Loucy (cell line): ENCODE measurements around the gene UQCRC1.

ENCODE experiments used
- H2AFZ ChIP-seq: fragments of 200-600 bp; sonication (generic); 2 replicates; pipeline ENCODE4 v1.6.0; 2016; ENCODE audit warnings: antibody characterized with exemption, mild to moderate bottlenecking, low read length, moderate library complexity
- H3F3A ChIP-seq: fragments of 200-600 bp; 2 replicates; pipeline ENCODE4 v1.6.0; 2016; ENCODE audit warnings: antibody characterized with exemption, low read depth, mild to moderate bottlenecking
- H3K27me3 ChIP-seq: fragments of 200-600 bp; sonication (generic); 2 replicates; pipeline ENCODE4 v1.6.1; 2014; ENCODE audit warnings: low read length, mild to moderate bottlenecking; ENCODE audit not compliant: insufficient read depth, poor library complexity, severe bottlenecking
- H3K36me3 ChIP-seq: fragments of 200-600 bp; sonication (generic); 2 replicates; pipeline ENCODE4 v1.6.1; 2016; ENCODE audit warnings: low read length; ENCODE audit not compliant: insufficient read depth
- H3K4me1 ChIP-seq: fragments of 200-600 bp; sonication (generic); 2 replicates; pipeline ENCODE4 v1.5.1; 2014; ENCODE audit warnings: low read length, mild to moderate bottlenecking; ENCODE audit not compliant: insufficient read depth, poor library complexity, severe bottlenecking
- H3K4me2 ChIP-seq: fragments of 200-600 bp; sonication (generic); 2 replicates; pipeline ENCODE4 v1.6.0; 2014; ENCODE audit warnings: antibody characterized with exemption, low read length, low read depth, mild to moderate bottlenecking; ENCODE audit not compliant: poor library complexity, severe bottlenecking
- H3K4me3 ChIP-seq: fragments of 200-600 bp; sonication (generic); 2 replicates; pipeline ENCODE4 v1.5.1; 2014; ENCODE audit warnings: low read length, mild to moderate bottlenecking, mixed read lengths; ENCODE audit not compliant: poor library complexity, severe bottlenecking
- H3K79me2 ChIP-seq: fragments of 200-600 bp; sonication (generic); 2 replicates; pipeline ENCODE4 v1.6.1; 2014; ENCODE audit warnings: low read length; ENCODE audit not compliant: insufficient read depth
- H3K9ac ChIP-seq: fragments of 200-600 bp; sonication (generic); 2 replicates; pipeline ENCODE4 v1.6.0; 2014; ENCODE audit warnings: mild to moderate bottlenecking, low read depth, low read length, moderate library complexity; ENCODE audit not compliant: poor library complexity, severe bottlenecking
- H3K9me2 ChIP-seq: fragments of 200-600 bp; sonication (generic); replicated peaks from 2 replicates; pipeline ENCODE4 v1.6.1; 2016; ENCODE audit warnings: low read depth, low read length, mixed read lengths
- H3K9me3 ChIP-seq: fragments of 200-600 bp; sonication (generic); 2 replicates; pipeline ENCODE4 v1.6.1; 2014; ENCODE audit warnings: mild to moderate bottlenecking, antibody characterized with exemption, low read length, low read depth; ENCODE audit not compliant: insufficient read depth
- H4K20me1 ChIP-seq: fragments of 200-600 bp; sonication (generic); 2 replicates; pipeline ENCODE4 v1.6.0; 2014; ENCODE audit warnings: antibody characterized with exemption, low read length, mild to moderate bottlenecking; ENCODE audit not compliant: insufficient read depth, poor library complexity, severe bottlenecking
- CTCF ChIP-seq: fragments of 200-600 bp; sonication (generic); conservative IDR thresholded peaks from 2 replicates; pipeline ENCODE4 v1.5.1; 2014; ENCODE audit warnings: mild to moderate bottlenecking, antibody characterized with exemption, low read length
- EZH2phosphoT487 ChIP-seq: fragments of 200-600 bp; IDR thresholded peaks from 2 replicates; pipeline ENCODE4 v1.6.1; 2018; ENCODE audit warnings: antibody characterized with exemption, mild to moderate bottlenecking, moderate library complexity, borderline replicate concordance

The UQCRC1 gene

DNA sequence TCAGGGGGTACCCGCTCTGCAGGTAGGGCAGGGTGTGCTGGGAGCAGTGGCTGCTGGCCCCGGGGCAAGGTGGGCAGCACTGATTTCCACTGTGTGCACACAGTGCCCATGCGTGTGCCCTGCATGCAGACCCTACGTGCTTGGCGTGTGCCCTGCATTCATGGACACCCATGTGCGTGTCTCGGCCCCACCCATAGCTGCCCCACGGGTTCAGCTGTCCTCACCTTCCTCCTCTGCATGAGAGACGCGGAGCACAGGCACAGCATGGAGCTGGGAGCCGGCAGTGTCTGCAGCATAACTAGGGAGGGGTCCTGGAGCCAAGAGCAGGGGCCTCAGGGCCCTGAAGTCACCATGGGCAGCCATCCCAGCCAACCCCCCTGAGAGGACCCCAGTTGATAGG lies 44.3 kb downstream of the UQCRC1 start:
- H3K36me3 ChIP-seq, result no peaks in the 10 kb centered on the region
- no peaks in the 10 kb centered on the region for H3K9me2 ChIP-seq
- H2AFZ ChIP-seq, result no peak overlapping the region
- no peaks in the 10 kb centered on the region for H3K79me2 ChIP-seq
- H3K4me3 ChIP-seq, result no peak overlapping the region
- H3K4me2 ChIP-seq, result no peak overlapping the region
- no peaks in the 10 kb centered on the region for H3K27me3 ChIP-seq
- no peak for TF ChIP-seq CTCF
- no peak for TF ChIP-seq EZH2phosphoT487
- H3K9ac ChIP-seq, result no peak overlapping the region
- no peaks in the 10 kb centered on the region for H3K9me3 ChIP-seq
- H3F3A ChIP-seq, result no peaks in the 10 kb centered on the region
- H4K20me1 ChIP-seq, result no peaks in the 10 kb centered on the region
- peaks cover 32% of the 10 kb centered on the region for H3K4me1 ChIP-seq

GRCh38 chr3:48564667-48565066 lies 44.8 kb downstream of the UQCRC1 start:
- Histone ChIP-seq H3K4me1 (peaks cover 37% of the 10 kb centered on the region), H3K9me3 (no peaks in the 10 kb centered on the region), H3K27me3 (no peaks in the 10 kb centered on the region), H3K4me3 (no peak overlapping the region), H3K4me2 (no peak overlapping the region), H3K79me2 (no peaks in the 10 kb centered on the region), H3K36me3 (no peaks in the 10 kb centered on the region), H2AFZ (no peak overlapping the region), H3K9ac (no peak overlapping the region), H4K20me1 (no peaks in the 10 kb centered on the region), H3F3A (no peaks in the 10 kb centered on the region), H3K9me2 (no peaks in the 10 kb centered on the region)
- TF ChIP-seq CTCF, result no peak
- TF ChIP-seq EZH2phosphoT487, result no peak

DNA sequence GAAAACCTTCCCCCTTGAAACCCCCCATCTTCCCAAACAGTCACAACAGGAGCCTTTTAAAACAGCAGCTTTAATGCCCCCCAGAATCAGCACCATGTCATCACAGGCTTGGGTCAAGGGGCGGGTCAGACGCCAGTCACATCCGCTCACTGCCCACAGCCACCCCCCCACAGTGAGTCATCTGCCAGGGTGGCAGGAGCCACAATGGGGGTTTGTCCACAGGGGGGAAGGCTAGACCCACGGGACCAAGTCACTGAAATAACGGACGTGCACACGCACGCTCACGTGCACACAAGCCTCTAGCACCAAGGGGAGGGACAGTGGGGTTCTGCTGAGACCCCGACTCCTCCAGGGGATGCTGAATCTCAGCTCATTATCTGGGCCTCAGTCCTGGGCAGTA lies 45.4 kb downstream of the UQCRC1 start:
- H3K9ac ChIP-seq, result peak overlapping the region; percentile 13
- H3K4me3 ChIP-seq, result no peak overlapping the region
- no peaks in the 10 kb centered on the region for H3K36me3 ChIP-seq
- H3F3A ChIP-seq, result no peaks in the 10 kb centered on the region
- H3K27me3 ChIP-seq, result no peaks in the 10 kb centered on the region
- no peaks in the 10 kb centered on the region for H3K79me2 ChIP-seq
- TF ChIP-seq EZH2phosphoT487 (no peak), CTCF (no peak)
- no peak overlapping the region for H3K4me2 ChIP-seq
- no peaks in the 10 kb centered on the region for H3K9me3 ChIP-seq
- no peak overlapping the region for H2AFZ ChIP-seq
- H4K20me1 ChIP-seq, result no peaks in the 10 kb centered on the region
- H3K9me2 ChIP-seq, result no peaks in the 10 kb centered on the region
- peaks cover 43% of the 10 kb centered on the region for H3K4me1 ChIP-seq
